Mononuclear cell (primary cell): ENCODE measurements around the gene TBCD. TPM values are rescaled to one million over a fixed set of nuclear protein-coding genes. Genes with fewer than 3 reads are reported as not detected.
"Not testable (repeated sequence)": the region's sequence is repeated elsewhere in the genome, so short reads cannot be mapped to it uniquely, and the experiment has no call there.

Experiments
- H3K27me3 ChIP-seq: 2 replicates; pipeline ENCODE4 v1.6.0; 2011; ENCODE audit warnings: low read length, control low read depth; ENCODE audit not compliant: insufficient read depth
- H3K4me1 ChIP-seq: 2 replicates; pipeline ENCODE4 v1.5.1; 2011; ENCODE audit warnings: mild to moderate bottlenecking, low read length, control low read depth; ENCODE audit not compliant: insufficient read depth
- H3K4me3 ChIP-seq: 2 replicates; pipeline ENCODE4 v1.5.1; 2011; ENCODE audit warnings: mild to moderate bottlenecking, low read length, moderate library complexity
- H3K9me3 ChIP-seq: 2 replicates; pipeline ENCODE4 v1.5.1; 2011; ENCODE audit warnings: low read depth, mild to moderate bottlenecking, control low read depth, low read length
- total RNA-seq: library from RNA; depleted of rRNA; stranded (reverse); fragments of >200 nt; gene quantifications from one replicate; pipeline ENCODE4 v1.2.3, GENCODE V29; 2012

Gene TBCD
- total RNA-seq, 1 donor: 20.5 TPM

DNA sequence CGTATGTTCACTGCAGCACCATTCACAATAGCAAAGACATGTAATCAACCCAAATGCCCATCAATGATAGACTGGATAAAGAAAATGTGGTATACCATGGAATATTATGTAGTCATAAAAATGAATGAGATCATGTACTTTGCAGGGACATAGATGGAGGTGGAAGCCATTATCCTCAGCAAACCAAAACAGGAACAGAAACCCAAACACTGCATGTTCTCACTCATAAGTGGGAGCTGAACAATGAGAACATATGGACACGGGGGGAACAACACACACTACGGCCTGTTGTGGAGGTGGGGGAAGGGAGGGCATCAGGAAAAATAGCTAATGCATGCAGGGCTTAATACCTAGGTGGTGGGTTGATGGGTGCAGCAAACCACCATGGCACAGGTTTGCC lies 237.2 kb downstream of the TBCD start:
- H3K4me3 ChIP-seq, H3K27me3 ChIP-seq: not testable (repeated sequence)
- Histone ChIP-seq H3K4me1 (peaks cover 15% of the 10 kb centered on the region), H3K9me3 (peaks cover 16% of the 10 kb centered on the region)

DNA sequence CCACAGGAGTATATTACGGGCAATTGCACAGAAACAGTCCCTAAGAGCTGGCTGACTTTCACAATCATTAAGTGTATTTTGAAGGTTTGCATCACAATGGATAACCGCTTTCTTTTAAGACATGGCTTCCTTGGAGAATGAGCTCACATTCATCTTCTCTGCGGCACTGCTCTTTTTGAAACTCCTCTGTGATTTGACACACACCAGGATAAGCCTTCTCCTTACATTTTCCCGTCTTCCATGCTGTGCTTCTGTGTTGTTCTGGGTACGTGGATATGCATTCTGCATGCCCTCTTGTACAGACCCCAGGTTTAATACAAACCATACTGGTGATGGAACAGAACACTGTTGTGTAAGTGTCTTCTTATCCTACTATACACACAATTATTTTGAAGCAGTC lies 238.0 kb downstream of the TBCD start:
- Histone ChIP-seq H3K4me3 (no peak overlapping the region), H3K27me3 (no peaks in the 10 kb centered on the region)

GRCh38 chr17:82993005-82993404 lies 241.1 kb downstream of the TBCD start:
- Histone ChIP-seq H3K4me1 (no peaks in the 10 kb centered on the region), H3K27me3 (no peaks in the 10 kb centered on the region), H3K9me3 (peaks cover 16% of the 10 kb centered on the region), H3K4me3 (no peak overlapping the region)

More for the DNA sequence above, 238.0 kb downstream of the TBCD start:
- H3K9me3 ChIP-seq: peaks cover 16% of the 10 kb centered on the region
- H3K4me1 ChIP-seq: peaks cover 15% of the 10 kb centered on the region

Other genes with a start within 250 kb of the TBCD start
- gene FOXK2, start 232.3 kb upstream of the TBCD start, total RNA-seq: 16.1 TPM
- 73.3 TPM for gene WDR45B, start 103.6 kb upstream of the TBCD start, total RNA-seq
- 0.63 TPM for gene RAB40B, start 53.4 kb upstream of the TBCD start, total RNA-seq
- 7.2 TPM for gene FN3KRP, start 35.4 kb upstream of the TBCD start, total RNA-seq
- gene FN3K, start 16.4 kb upstream of the TBCD start, total RNA-seq: 0.73 TPM
- gene ZNF750, start 88.0 kb downstream of the TBCD start, total RNA-seq: not detected